ENCODE data around the gene MPRIP. TPM values are rescaled to one million over a fixed set of nuclear protein-coding genes. Genes with fewer than 3 reads are reported as not detected.
"Not testable (repeated sequence)": the region's sequence is repeated elsewhere in the genome, so short reads cannot be mapped to it uniquely, and the experiment has no call there.

Gene MPRIP
- total RNA-seq, 2 donors from 2014 or later, result 268 to 269 TPM

GRCh38 chr17:17175917-17176316, 133.7 kb downstream of the MPRIP start:
- no peaks in the 10 kb centered on the region for H3K9me3 ChIP-seq (ENCODE audit: control insufficient read depth, low read length, poor library complexity, severe bottlenecking)
- H3K4me1 Mint-ChIP-seq, result peaks cover 61% of the 10 kb centered on the region
- H3K36me3 Mint-ChIP-seq (ENCODE audit: low read depth), result peaks cover 10% of the 10 kb centered on the region
- H3K27me3 Mint-ChIP-seq, result no peaks in the 10 kb centered on the region
- DNase-seq (no peak), ATAC-seq (peak; percentile 40)
- H3K4me3 Mint-ChIP-seq, result peak overlapping the region; percentile 75
- H3K27ac Mint-ChIP-seq, result peak overlapping the region; percentile 100

- peak overlapping the region; percentile 100 for H3K27ac Mint-ChIP-seq
- DNase-seq, result no peak
- peak; percentile 35 for ATAC-seq
- H3K4me3 Mint-ChIP-seq, result peak overlapping the region; percentile 75
- H3K27me3 Mint-ChIP-seq, result no peaks in the 10 kb centered on the region
- H3K4me1 Mint-ChIP-seq, result peaks cover 58% of the 10 kb centered on the region
- H3K36me3 Mint-ChIP-seq (ENCODE audit: low read depth), result peaks cover 10% of the 10 kb centered on the region
- no peaks in the 10 kb centered on the region for H3K9me3 ChIP-seq (ENCODE audit: control insufficient read depth, low read length, poor library complexity, severe bottlenecking)
Observed at GRCh38 chr17:17176341-17176740, 134.1 kb downstream of the MPRIP start.

DNA sequence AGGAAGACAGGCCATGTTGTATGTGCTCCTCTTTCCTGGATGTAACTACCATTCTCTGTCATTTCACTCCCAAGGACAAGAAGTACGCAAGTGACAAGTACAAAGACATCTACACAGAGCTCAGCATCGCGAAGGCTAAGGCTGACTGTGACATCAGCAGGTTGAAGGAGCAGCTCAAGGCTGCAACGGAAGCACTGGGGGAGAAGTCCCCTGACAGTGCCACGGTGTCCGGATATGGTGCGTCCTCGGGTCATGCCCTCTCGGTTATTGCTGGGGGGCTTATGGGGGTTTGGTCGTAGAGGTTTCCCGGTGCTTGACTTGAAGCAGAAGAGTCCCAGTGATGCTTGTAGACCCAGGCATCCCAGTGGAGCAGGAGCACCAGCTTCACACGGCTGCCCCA, 134.9 kb downstream of the MPRIP start:
- H3K27me3 Mint-ChIP-seq, result no peaks in the 10 kb centered on the region
- H3K27ac Mint-ChIP-seq, result peak overlapping the region; percentile 100
- peaks cover 62% of the 10 kb centered on the region for H3K4me1 Mint-ChIP-seq
- H3K9me3 ChIP-seq (ENCODE audit: control insufficient read depth, low read length, poor library complexity, severe bottlenecking), result no peaks in the 10 kb centered on the region
- peaks cover 10% of the 10 kb centered on the region for H3K36me3 Mint-ChIP-seq (ENCODE audit: low read depth)
- ATAC-seq (peak; percentile 20), DNase-seq (no peak)
- H3K4me3 Mint-ChIP-seq, result peak overlapping the region; percentile 82

GRCh38 chr17:17179371-17179827, 137.1 kb downstream of the MPRIP start:
- H3K27me3 Mint-ChIP-seq, result no peaks in the 10 kb centered on the region
- peaks cover 60% of the 10 kb centered on the region for H3K4me1 Mint-ChIP-seq
- DNase-seq (no peak), ATAC-seq (peak; percentile 67)
- H3K4me3 Mint-ChIP-seq, result peak overlapping the region; percentile 92
- no peaks in the 10 kb centered on the region for H3K9me3 ChIP-seq (ENCODE audit: control insufficient read depth, low read length, poor library complexity, severe bottlenecking)
- peaks cover 10% of the 10 kb centered on the region for H3K36me3 Mint-ChIP-seq (ENCODE audit: low read depth)
- peak overlapping the region; percentile 100 for H3K27ac Mint-ChIP-seq

DNA sequence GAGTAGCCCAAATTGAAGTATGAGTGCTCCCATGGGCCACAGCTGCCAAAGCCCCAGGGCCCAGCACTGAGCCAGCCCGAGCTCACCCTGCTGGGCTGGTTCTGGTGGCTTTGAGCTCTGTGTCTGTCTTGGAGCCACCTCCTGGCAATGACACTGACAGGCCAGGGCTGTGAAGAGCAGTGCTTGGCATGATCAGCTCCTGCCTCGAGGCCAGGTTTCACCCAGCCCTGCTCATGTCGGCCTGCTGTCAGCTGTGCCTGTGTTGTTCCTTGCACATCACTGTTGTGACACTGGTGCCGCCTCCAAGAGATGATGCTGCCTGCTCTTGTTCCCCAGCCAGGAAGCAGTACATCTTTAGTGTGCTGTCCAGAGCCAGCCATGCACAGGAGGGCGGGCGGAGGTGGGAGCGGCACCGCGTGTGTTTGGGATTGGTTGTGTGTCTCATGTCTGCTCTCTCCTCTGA, 137.9 kb downstream of the MPRIP start:
- peak overlapping the region; percentile 92 for H3K4me3 Mint-ChIP-seq
- H3K9me3 ChIP-seq (ENCODE audit: control insufficient read depth, low read length, poor library complexity, severe bottlenecking), result no peaks in the 10 kb centered on the region
- H3K27ac Mint-ChIP-seq, result peak overlapping the region; percentile 100
- no peaks in the 10 kb centered on the region for H3K27me3 Mint-ChIP-seq
- peak; percentile 11 for ATAC-seq
- peaks cover 10% of the 10 kb centered on the region for H3K36me3 Mint-ChIP-seq (ENCODE audit: low read depth)
- no peak for DNase-seq
- H3K4me1 Mint-ChIP-seq, result peaks cover 64% of the 10 kb centered on the region

GRCh38 chr17:17180741-17181525, 138.7 kb downstream of the MPRIP start:
- DNase-seq, result no peak
- Mint-ChIP-seq H3K27ac (peak overlapping the region; percentile 100), H3K4me1 (peaks cover 70% of the 10 kb centered on the region), H3K27me3 (no peaks in the 10 kb centered on the region), H3K4me3 (peak overlapping the region; percentile 92), H3K36me3 (ENCODE audit: low read depth) (peaks cover 10% of the 10 kb centered on the region)
- no peak for ATAC-seq
- no peaks in the 10 kb centered on the region for H3K9me3 ChIP-seq (ENCODE audit: control insufficient read depth, low read length, poor library complexity, severe bottlenecking)

GRCh38 chr17:17181666-17182597, 139.7 kb downstream of the MPRIP start:
- no peaks in the 10 kb centered on the region for H3K9me3 ChIP-seq (ENCODE audit: control insufficient read depth, low read length, poor library complexity, severe bottlenecking)
- Mint-ChIP-seq H3K4me3 (peak overlapping the region; percentile 92), H3K4me1 (peaks cover 63% of the 10 kb centered on the region), H3K36me3 (ENCODE audit: low read depth) (peaks cover 6% of the 10 kb centered on the region), H3K27ac (peak overlapping the region; percentile 100), H3K27me3 (no peaks in the 10 kb centered on the region)
- ATAC-seq (peak; percentile 70), DNase-seq (no peak)

- peak; percentile 39 for ATAC-seq
- Mint-ChIP-seq H3K36me3 (ENCODE audit: low read depth) (peaks cover 5% of the 10 kb centered on the region), H3K27me3 (no peaks in the 10 kb centered on the region), H3K4me1 (peaks cover 57% of the 10 kb centered on the region), H3K4me3 (peak overlapping the region; percentile 92), H3K27ac (peak overlapping the region; percentile 100)
- H3K9me3 ChIP-seq (ENCODE audit: control insufficient read depth, low read length, poor library complexity, severe bottlenecking), result no peaks in the 10 kb centered on the region
- no peak for DNase-seq
Observed at GRCh38 chr17:17182598-17183136, 140.4 kb downstream of the MPRIP start.

DNA sequence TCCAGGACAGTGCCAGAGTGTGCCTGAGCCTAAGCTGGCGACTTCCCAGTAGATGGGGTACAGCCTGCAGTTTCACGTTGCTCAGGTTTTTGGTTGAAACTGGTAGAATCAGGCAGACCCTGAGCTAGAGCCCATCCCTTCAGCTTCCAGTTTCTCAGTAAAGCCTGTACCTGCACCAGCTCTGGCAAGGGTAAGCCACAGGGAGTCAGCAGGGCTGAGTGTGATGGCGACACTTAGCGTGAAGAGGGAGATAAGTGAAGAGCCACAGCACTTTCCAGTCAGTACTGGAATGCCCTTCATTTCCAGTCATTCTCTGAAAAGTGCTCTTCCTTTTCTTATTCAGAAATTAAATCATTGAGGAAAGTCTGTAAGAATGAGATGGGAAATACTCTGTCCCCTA, 141.5 kb downstream of the MPRIP start:
- H3K9me3 ChIP-seq (ENCODE audit: control insufficient read depth, low read length, poor library complexity, severe bottlenecking), result no peaks in the 10 kb centered on the region
- Mint-ChIP-seq H3K27ac (peak overlapping the region; percentile 100), H3K27me3 (no peaks in the 10 kb centered on the region), H3K36me3 (ENCODE audit: low read depth) (peaks cover 5% of the 10 kb centered on the region), H3K4me1 (peaks cover 54% of the 10 kb centered on the region), H3K4me3 (peak overlapping the region; percentile 76)
- ATAC-seq, result no peak
- no peak for DNase-seq

GRCh38 chr17:17184985-17185757, 142.9 kb downstream of the MPRIP start:
- ATAC-seq, result peak; percentile 42
- Mint-ChIP-seq H3K4me3 (peak overlapping the region; percentile 76), H3K27ac (peak overlapping the region; percentile 100), H3K4me1 (peaks cover 45% of the 10 kb centered on the region)
- H3K9me3 ChIP-seq (ENCODE audit: control insufficient read depth, low read length, poor library complexity, severe bottlenecking); DNase-seq; H3K27me3 Mint-ChIP-seq; H3K36me3 Mint-ChIP-seq (ENCODE audit: low read depth): not testable (repeated sequence)

GRCh38 chr17:17186051-17186450, 143.8 kb downstream of the MPRIP start:
- H3K4me1 Mint-ChIP-seq, result peaks cover 39% of the 10 kb centered on the region
- no peaks in the 10 kb centered on the region for H3K27me3 Mint-ChIP-seq
- peak overlapping the region; percentile 100 for H3K27ac Mint-ChIP-seq
- ATAC-seq (no peak), DNase-seq (no peak)
- no peaks in the 10 kb centered on the region for H3K9me3 ChIP-seq (ENCODE audit: control insufficient read depth, low read length, poor library complexity, severe bottlenecking)
- peak overlapping the region; percentile 76 for H3K4me3 Mint-ChIP-seq
- H3K36me3 Mint-ChIP-seq (ENCODE audit: low read depth), result no peaks in the 10 kb centered on the region

Data from T-helper 17 cell (primary cell).